Neural cell (in vitro differentiated cells): ENCODE data around the gene CCDC88A. TPM values are rescaled to one million over a fixed set of nuclear protein-coding genes. Genes with fewer than 3 reads are reported as not detected.

ENCODE experiments used
- H2AFZ ChIP-seq: fragments of 200-600, 300-800 bp; sonication (generic), shearing (Covaris generic); 2 replicates; pipeline ENCODE4 v1.6.0; 2014; ENCODE audit warnings: low read depth, mild to moderate bottlenecking, antibody characterized with exemption, low read length, moderate library complexity
- H3F3A ChIP-seq: fragments of 200-600 bp; shearing (Covaris generic); 2 replicates; pipeline ENCODE4 v1.6.1; 2016; ENCODE audit warnings: mild to moderate bottlenecking, moderate library complexity, mixed read lengths, antibody characterized with exemption, low read length; ENCODE audit not compliant: insufficient read depth, poor library complexity, severe bottlenecking
- H3K27ac ChIP-seq: fragments of 200-600, 300-800 bp; sonication (generic), shearing (Covaris generic); 2 replicates; pipeline ENCODE4 v1.5.1; 2014; ENCODE audit warnings: mild to moderate bottlenecking, low read length, moderate library complexity
- H3K27me3 ChIP-seq: fragments of 300-800, 200-600 bp; sonication (generic), shearing (Covaris generic); 2 replicates; pipeline ENCODE4 v1.6.0; 2014; ENCODE audit warnings: mild to moderate bottlenecking, low read depth, low read length, moderate library complexity; ENCODE audit not compliant: insufficient read depth
- H3K36me3 ChIP-seq: fragments of 300-800, 200-600 bp; sonication (generic), shearing (Covaris generic); 2 replicates; pipeline ENCODE4 v1.5.1; 2014; ENCODE audit warnings: mild to moderate bottlenecking, antibody characterized with exemption, low read length, moderate library complexity; ENCODE audit not compliant: insufficient read depth
- H3K4me2 ChIP-seq: fragments of 300-800, 200-600 bp; sonication (generic), shearing (Covaris generic); 2 replicates; pipeline ENCODE4 v1.6.0; 2014; ENCODE audit warnings: mild to moderate bottlenecking, low read length
- H3K4me3 ChIP-seq: fragments of 300-800, 200-600 bp; sonication (generic), shearing (Covaris generic); 2 replicates; pipeline ENCODE4 v1.5.1; 2014; ENCODE audit warnings: mild to moderate bottlenecking, low read length, moderate library complexity
- H3K79me2 ChIP-seq: fragments of 200-600 bp; shearing (Covaris generic); replicated peaks from 2 replicates; pipeline ENCODE4 v1.6.0; 2014; ENCODE audit warnings: mild to moderate bottlenecking, low read length, moderate library complexity; ENCODE audit not compliant: insufficient read depth
- H3K9ac ChIP-seq: fragments of 300-800, 200-600 bp; sonication (generic), shearing (Covaris generic); 2 replicates; pipeline ENCODE4 v1.6.1; 2016; ENCODE audit warnings: mild to moderate bottlenecking, low read length, mixed read lengths
- H3K9me2 ChIP-seq: fragments of 200-600 bp; shearing (Covaris generic); 2 replicates; pipeline ENCODE4 v1.6.1; 2016; ENCODE audit warnings: mild to moderate bottlenecking, low read length, mixed read lengths; ENCODE audit not compliant: insufficient read depth
- H3K9me3 ChIP-seq: fragments of 200-600, 300-800 bp; sonication (generic), shearing (Covaris generic); 2 replicates; pipeline ENCODE4 v1.6.1; 2016; ENCODE audit warnings: mild to moderate bottlenecking, mixed run types, low read length, moderate library complexity, mixed read lengths
- H4K20me1 ChIP-seq: fragments of 200-600 bp; shearing (Covaris generic); 2 replicates; pipeline ENCODE4 v1.6.1; 2016; ENCODE audit warnings: mild to moderate bottlenecking, mixed run types; ENCODE audit not compliant: insufficient read depth
- CTCF ChIP-seq: fragments of 450-650 bp; IDR thresholded peaks from 2 replicates; pipeline ENCODE4 v1.5.1; 2014; ENCODE audit warnings: antibody characterized with exemption, mild to moderate bottlenecking, moderate library complexity; ENCODE audit not compliant: poor library complexity, severe bottlenecking
- EP300 ChIP-seq: fragments of 450-650 bp; conservative IDR thresholded peaks from 2 replicates; pipeline ENCODE4 v1.6.1; 2014; ENCODE audit warnings: antibody characterized with exemption, mild to moderate bottlenecking, moderate library complexity; ENCODE audit not compliant: poor library complexity, severe bottlenecking
- EZH2 ChIP-seq: fragments of 200-600, 300-800 bp; shearing (Covaris generic), sonication (generic); IDR thresholded peaks from 2 replicates; pipeline ENCODE4 v1.6.1; 2014; ENCODE audit warnings: antibody characterized with exemption, low read length, borderline replicate concordance, mild to moderate bottlenecking; ENCODE audit not compliant: insufficient read depth, poor library complexity, severe bottlenecking
- MXI1 ChIP-seq: fragments of 450-650 bp; conservative IDR thresholded peaks from 2 replicates; pipeline ENCODE4 v1.6.1; 2014; ENCODE audit warnings: antibody characterized with exemption, mild to moderate bottlenecking; ENCODE audit not compliant: poor library complexity, severe bottlenecking
- POLR2AphosphoS5 ChIP-seq: IDR thresholded peaks from 2 replicates; pipeline ENCODE4 v1.6.1; 2012
- RAD21 ChIP-seq: fragments of 450-650 bp; conservative IDR thresholded peaks from 2 replicates; pipeline ENCODE4 v1.6.1; 2014; ENCODE audit warnings: antibody characterized with exemption, mild to moderate bottlenecking, moderate library complexity
- SMC3 ChIP-seq: fragments of 450-650 bp; conservative IDR thresholded peaks from 2 replicates; pipeline ENCODE4 v1.6.1; 2014; ENCODE audit warnings: antibody characterized with exemption, mild to moderate bottlenecking, moderate library complexity; ENCODE audit not compliant: poor library complexity
- TAF1 ChIP-seq: IDR thresholded peaks from 2 replicates; pipeline ENCODE4 v1.6.1; 2012; ENCODE audit warnings: low read depth
- polyA plus RNA-seq: library from polyadenylated mRNA; depleted of rRNA; stranded (reverse); fragments of >200 nt; gene quantifications from 2 replicates; pipeline ENCODE4 v1.2.3, GENCODE V29; 2014
- TF ChIP-seq, protein P1 (sequence below): IDR thresholded peaks from 2 replicates; pipeline ENCODE4 v1.6.1; 2012; ENCODE audit warnings: borderline replicate concordance

CCDC88A gene
- polyA plus RNA-seq, 1 donor from 2014 or later = 224 TPM

DNA sequence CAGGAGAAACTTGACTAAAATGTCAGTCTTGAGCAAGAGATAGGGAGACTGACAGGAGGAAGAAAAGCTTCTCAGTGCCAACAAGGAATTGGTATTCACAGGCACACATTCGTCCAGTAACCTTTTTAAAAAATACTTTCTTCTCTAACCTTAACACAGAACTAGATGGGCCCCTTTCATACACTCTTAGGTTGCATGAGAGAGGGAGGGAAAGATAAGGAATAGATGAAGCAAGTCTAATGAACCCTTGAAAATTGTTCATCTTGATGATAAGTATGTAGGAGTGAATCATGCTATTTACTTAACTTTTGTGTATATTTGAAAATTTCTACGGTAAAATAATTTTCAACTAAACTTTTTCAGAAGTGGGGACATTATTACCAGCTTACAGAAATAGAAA is 42.0 kb upstream of the CCDC88A start:
- Histone ChIP-seq H3K4me2 (no peak overlapping the region), H3K36me3 (no peaks in the 10 kb centered on the region), H3K27me3 (no peaks in the 10 kb centered on the region), H3K9ac (no peak overlapping the region), H3K79me2 (no peaks in the 10 kb centered on the region), H2AFZ (no peak overlapping the region), H4K20me1 (no peaks in the 10 kb centered on the region), H3K9me2 (no peaks in the 10 kb centered on the region), H3K4me3 (no peak overlapping the region), H3K9me3 (no peaks in the 10 kb centered on the region), H3K27ac (no peak overlapping the region), H3F3A (no peaks in the 10 kb centered on the region)
- TF ChIP-seq MXI1 (no peak), POLR2AphosphoS5 (no peak), TAF1 (no peak), EZH2 (no peak), CTCF (no peak), SMC3 (no peak), EP300 (no peak), RAD21 (no peak)
- TF ChIP-seq, protein P1, sequence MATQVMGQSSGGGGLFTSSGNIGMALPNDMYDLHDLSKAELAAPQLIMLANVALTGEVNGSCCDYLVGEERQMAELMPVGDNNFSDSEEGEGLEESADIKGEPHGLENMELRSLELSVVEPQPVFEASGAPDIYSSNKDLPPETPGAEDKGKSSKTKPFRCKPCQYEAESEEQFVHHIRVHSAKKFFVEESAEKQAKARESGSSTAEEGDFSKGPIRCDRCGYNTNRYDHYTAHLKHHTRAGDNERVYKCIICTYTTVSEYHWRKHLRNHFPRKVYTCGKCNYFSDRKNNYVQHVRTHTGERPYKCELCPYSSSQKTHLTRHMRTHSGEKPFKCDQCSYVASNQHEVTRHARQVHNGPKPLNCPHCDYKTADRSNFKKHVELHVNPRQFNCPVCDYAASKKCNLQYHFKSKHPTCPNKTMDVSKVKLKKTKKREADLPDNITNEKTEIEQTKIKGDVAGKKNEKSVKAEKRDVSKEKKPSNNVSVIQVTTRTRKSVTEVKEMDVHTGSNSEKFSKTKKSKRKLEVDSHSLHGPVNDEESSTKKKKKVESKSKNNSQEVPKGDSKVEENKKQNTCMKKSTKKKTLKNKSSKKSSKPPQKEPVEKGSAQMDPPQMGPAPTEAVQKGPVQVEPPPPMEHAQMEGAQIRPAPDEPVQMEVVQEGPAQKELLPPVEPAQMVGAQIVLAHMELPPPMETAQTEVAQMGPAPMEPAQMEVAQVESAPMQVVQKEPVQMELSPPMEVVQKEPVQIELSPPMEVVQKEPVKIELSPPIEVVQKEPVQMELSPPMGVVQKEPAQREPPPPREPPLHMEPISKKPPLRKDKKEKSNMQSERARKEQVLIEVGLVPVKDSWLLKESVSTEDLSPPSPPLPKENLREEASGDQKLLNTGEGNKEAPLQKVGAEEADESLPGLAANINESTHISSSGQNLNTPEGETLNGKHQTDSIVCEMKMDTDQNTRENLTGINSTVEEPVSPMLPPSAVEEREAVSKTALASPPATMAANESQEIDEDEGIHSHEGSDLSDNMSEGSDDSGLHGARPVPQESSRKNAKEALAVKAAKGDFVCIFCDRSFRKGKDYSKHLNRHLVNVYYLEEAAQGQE = no peak

DNA sequence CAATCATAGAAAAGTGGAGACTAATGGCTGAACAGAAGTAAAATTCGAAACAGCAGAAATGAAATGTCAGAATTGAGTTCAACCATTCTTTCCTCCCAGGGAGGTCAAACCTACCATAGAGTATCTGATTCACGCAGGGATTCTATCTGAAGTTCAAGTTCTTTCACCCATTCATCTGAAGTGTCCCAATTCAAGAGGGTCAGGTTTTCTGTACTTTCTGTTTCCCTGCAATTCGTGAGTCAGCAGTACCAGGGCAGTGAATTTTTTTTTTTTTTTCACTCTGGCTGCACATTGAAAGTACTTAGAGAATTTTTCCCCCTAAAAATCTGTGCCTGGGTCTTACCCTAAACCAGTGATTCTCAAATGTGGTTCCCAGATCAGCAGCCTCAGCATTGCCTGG is 40.9 kb upstream of the CCDC88A start:
- H3K27me3 ChIP-seq = no peaks in the 10 kb centered on the region
- no peak overlapping the region for H3K9ac ChIP-seq
- no peak overlapping the region for H2AFZ ChIP-seq
- no peaks in the 10 kb centered on the region for H3K36me3 ChIP-seq
- no peak overlapping the region for H3K27ac ChIP-seq
- H3K79me2 ChIP-seq = no peaks in the 10 kb centered on the region
- no peak overlapping the region for H3K4me2 ChIP-seq
- no peaks in the 10 kb centered on the region for H3K9me2 ChIP-seq
- no peaks in the 10 kb centered on the region for H3F3A ChIP-seq
- H4K20me1 ChIP-seq = no peaks in the 10 kb centered on the region
- no peaks in the 10 kb centered on the region for H3K9me3 ChIP-seq
- TF ChIP-seq RAD21 (no peak), EP300 (no peak), MXI1 (no peak), TAF1 (no peak), CTCF (no peak), SMC3 (no peak), POLR2AphosphoS5 (no peak), EZH2 (no peak)
- TF ChIP-seq, protein P1 = no peak
- no peak overlapping the region for H3K4me3 ChIP-seq
